K562 (cell line): Measurements from ENCODE around the gene SH3BGRL3. TPM values are rescaled to one million over a fixed set of nuclear protein-coding genes. Genes with fewer than 3 reads are reported as not detected.
A peak's percentile ranks its signal among the peaks of the same experiment; 100 is the strongest.

Source experiments
- ADNP ChIP-seq: fragments of 200-800 bp; sonication (Bioruptor generic); IDR thresholded peaks from 2 replicates; pipeline ENCODE4 v1.6.1; 2016; ENCODE audit warnings: missing genetic modification characterization, missing compliant biosample characterization
- BDP1 ChIP-seq: IDR thresholded peaks from 3 replicates; pipeline ENCODE4 v1.6.1; 2011; ENCODE audit not compliant: insufficient read length, insufficient read depth
- CBFB ChIP-seq: sonication (generic); formaldehyde crosslinking; IDR thresholded peaks from 2 replicates; pipeline ENCODE4 v1.4.0; 2020; ENCODE audit warnings: mild to moderate bottlenecking, missing genetic modification reagents
- EZH2 ChIP-seq: IDR thresholded peaks from 2 replicates; pipeline ENCODE4 v1.6.1; 2012; ENCODE audit warnings: low read depth, mild to moderate bottlenecking, inconsistent platforms, low read length, borderline replicate concordance
- FOXM1 ChIP-seq, 2 experiments: fragments of 450-650 bp in 1 of 2; sonication (generic) in 1 of 2; formaldehyde crosslinking in 1 of 2; IDR thresholded peaks; 2 replicates each; pipeline versions ENCODE4 v1.6.1 to v1.9.0; 2017 to 2022; ENCODE audit warnings: low read depth in 2 of 2, mild to moderate bottlenecking in 2 of 2, missing genetic modification reagents in 1 of 2, moderate library complexity in 1 of 2
- HDGF ChIP-seq: fragments of 450-650 bp; IDR thresholded peaks from 2 replicates; pipeline ENCODE4 v1.6.1; 2016
- HNRNPK ChIP-seq: fragments of 200-400 bp; formaldehyde crosslinking; IDR thresholded peaks from one replicate; pipeline ENCODE4 v1.6.1; 2018; ENCODE audit warnings: mild to moderate bottlenecking, low read depth, low read length; ENCODE audit not compliant: poor library complexity, severe bottlenecking
- HOXB6 ChIP-seq: fragments of 250-450 bp; sonication (Bioruptor Pico); IDR thresholded peaks from 2 replicates; pipeline ENCODE4 v1.5.1; 2022; ENCODE audit warnings: mild to moderate bottlenecking, borderline replicate concordance
- MXD1 ChIP-seq: fragments of 250-450 bp; sonication (Bioruptor Pico); IDR thresholded peaks from 2 replicates; pipeline ENCODE4 v1.8.0; 2021; ENCODE audit warnings: borderline replicate concordance, mild to moderate bottlenecking, moderate library complexity; ENCODE audit not compliant: poor library complexity, severe bottlenecking
- NR2C1 ChIP-seq, 2 experiments: fragments of 450-650 bp; IDR thresholded peaks; 2 replicates each; pipeline ENCODE4 v1.6.1; 2017; ENCODE audit warnings: mild to moderate bottlenecking in 2 of 2, antibody characterized with exemption in 1 of 2, inconsistent platforms in 1 of 2, missing compliant biosample characterization in 1 of 2, missing genetic modification characterization in 1 of 2
- RAD21 ChIP-seq, 2 experiments: fragments of 250-450 bp in 1 of 2; fragments of 450-650 bp in 1 of 2; sonication (Bioruptor Pico) in 1 of 2; formaldehyde crosslinking in 1 of 2; IDR thresholded peaks in 1 of 2; conservative IDR thresholded peaks in 1 of 2; 2 replicates each; pipeline versions ENCODE4 v1.4.0 to v1.8.0; 2020 to 2022; ENCODE audit warnings: mild to moderate bottlenecking in 2 of 2, moderate library complexity in 1 of 2
- THAP7 ChIP-seq: fragments of 250-450 bp; sonication (Bioruptor Pico); IDR thresholded peaks from 2 replicates; pipeline ENCODE4 v1.5.0; 2021
- TSHZ1 ChIP-seq: fragments of 250-450 bp; sonication (Bioruptor Pico); IDR thresholded peaks from 2 replicates; pipeline ENCODE4 v1.4.0; 2020; ENCODE audit warnings: mild to moderate bottlenecking, moderate library complexity
- ZFP36 ChIP-seq: fragments of 150-350 bp; IDR thresholded peaks from 2 replicates; pipeline ENCODE4 v1.6.1; 2018; ENCODE audit warnings: low read length, low read depth; ENCODE audit not compliant: partially characterized antibody
- ZNF121 ChIP-seq: sonication (generic); formaldehyde crosslinking; conservative IDR thresholded peaks from 2 replicates; pipeline ENCODE4 v1.8.0; 2022; ENCODE audit warnings: missing genetic modification reagents
- ZNF561 ChIP-seq: fragments of 450-650 bp; formaldehyde crosslinking; conservative IDR thresholded peaks from 2 replicates; pipeline ENCODE4 v1.4.0; 2020; ENCODE audit warnings: mild to moderate bottlenecking, moderate library complexity
- ZNF586 ChIP-seq: fragments of 450-650 bp; formaldehyde crosslinking; conservative IDR thresholded peaks from 2 replicates; pipeline ENCODE4 v1.4.0; 2020; ENCODE audit warnings: mild to moderate bottlenecking, moderate library complexity
- ZNF644 ChIP-seq: fragments of 200-800 bp; sonication (Bioruptor generic); IDR thresholded peaks from 2 replicates; pipeline ENCODE4 v1.6.1; 2016; ENCODE audit warnings: low read depth, missing genetic modification characterization, missing compliant biosample characterization
- polyA plus RNA-seq, 8 experiments: library from polyadenylated mRNA; depleted of rRNA in 4 of 8; stranded (reverse) in 5 of 8; unstranded in 3 of 8; fragments of >200 nt; fragmentation: Nextera tagmentation in 2 of 8; fragmentation: Illumina TruSeq in 1 of 8; extraction: Ambion mirVana in 2 of 8; extraction: Trizol in 1 of 8; gene quantifications; 2 replicates each; pipeline versions ENCODE4 v1.2.1 to v1.2.3, GENCODE V29; 2011 to 2014; ENCODE audit warnings: inconsistent platforms in 1 of 8, missing spikeins in 1 of 8
- total RNA-seq, 7 experiments: library from RNA; depleted of rRNA in 6 of 7; stranded (reverse); fragments of >200 nt in 6 of 7; fragmentation: Illumina TruSeq in 2 of 7; extraction: Trizol in 2 of 7; gene quantifications; 2 replicates each; pipeline versions ENCODE4 v1.2.1 to v1.2.3, GENCODE V29; 2011 to 2021; ENCODE audit warnings: low replicate concordance in 1 of 7

SH3BGRL3 gene
- total and polyA plus RNA-seq, 9 of the 15 experiments (the other 6 are each of a cell fraction or from before 2014, with no cell fraction given), result 30.3 to 140 (median 54.2) TPM

- TF ChIP-seq TSHZ1 (CRISPR knock-in tag), result no peak
- no peak for TF ChIP-seq BDP1
- no peak for TF ChIP-seq MXD1 (CRISPR knock-in tag)
- no peak for TF ChIP-seq THAP7 (CRISPR knock-in tag)
- TF ChIP-seq HDGF, result no peak
- no peak for TF ChIP-seq ADNP
- no peak for TF ChIP-seq EZH2
- TF ChIP-seq RAD21 (CRISPR knock-in tag; conservative IDR thresholded peaks at IDR 0.05 in 1 of 2, IDR thresholded peaks at IDR 0.05 in 1 of 2), result peak in 1 of 2 experiments; percentile 18; a peak in 1 of 4 replicates
- no peak for TF ChIP-seq ZNF561 (CRISPR knock-in tag)
- TF ChIP-seq ZNF121 (CRISPR knock-in tag), result no peak
- TF ChIP-seq ZFP36, result peak; percentile 12
- no peak for TF ChIP-seq HOXB6
- no peak for TF ChIP-seq FOXM1 (IDR thresholded peaks at IDR 0.05; ENCODE audit: low read depth)
- no peak; the same call in 1 of the 2 replicates for TF ChIP-seq FOXM1 (CRISPR knock-in tag; IDR thresholded peaks at IDR 0.05; ENCODE audit: low read depth)
- TF ChIP-seq ZNF586, result no peak
- no peak for TF ChIP-seq NR2C1 (IDR thresholded peaks at IDR 0.05)
- no peak for TF ChIP-seq NR2C1 (tag; IDR thresholded peaks at IDR 0.05)
- TF ChIP-seq HNRNPK, result no peak
- no peak for TF ChIP-seq CBFB (CRISPR knock-in tag)
- 0 out of 2 replicates have a peak, but pooled peaks have one; percentile 18 for TF ChIP-seq ZNF644
Observed at GRCh38 chr1:26234644-26235370, 45.1 kb upstream of the SH3BGRL3 start (continued).
